22Rv1 (cell line): ENCODE data around the gene IFT25.

ENCODE experiments used
- H3K27ac ChIP-seq: fragments of 450-650 bp; 2 replicates; pipeline ENCODE4 v1.5.1; 2017
- CTCF ChIP-seq: fragments of 450-650 bp; IDR thresholded peaks from 2 replicates; pipeline ENCODE4 v1.5.1; 2017; ENCODE audit warnings: mild to moderate bottlenecking
- ZFX ChIP-seq: fragments of 450-650 bp; IDR thresholded peaks from 2 replicates; pipeline ENCODE4 v1.6.1; 2017; ENCODE audit warnings: antibody characterized with exemption, borderline replicate concordance

IFT25 gene

DNA sequence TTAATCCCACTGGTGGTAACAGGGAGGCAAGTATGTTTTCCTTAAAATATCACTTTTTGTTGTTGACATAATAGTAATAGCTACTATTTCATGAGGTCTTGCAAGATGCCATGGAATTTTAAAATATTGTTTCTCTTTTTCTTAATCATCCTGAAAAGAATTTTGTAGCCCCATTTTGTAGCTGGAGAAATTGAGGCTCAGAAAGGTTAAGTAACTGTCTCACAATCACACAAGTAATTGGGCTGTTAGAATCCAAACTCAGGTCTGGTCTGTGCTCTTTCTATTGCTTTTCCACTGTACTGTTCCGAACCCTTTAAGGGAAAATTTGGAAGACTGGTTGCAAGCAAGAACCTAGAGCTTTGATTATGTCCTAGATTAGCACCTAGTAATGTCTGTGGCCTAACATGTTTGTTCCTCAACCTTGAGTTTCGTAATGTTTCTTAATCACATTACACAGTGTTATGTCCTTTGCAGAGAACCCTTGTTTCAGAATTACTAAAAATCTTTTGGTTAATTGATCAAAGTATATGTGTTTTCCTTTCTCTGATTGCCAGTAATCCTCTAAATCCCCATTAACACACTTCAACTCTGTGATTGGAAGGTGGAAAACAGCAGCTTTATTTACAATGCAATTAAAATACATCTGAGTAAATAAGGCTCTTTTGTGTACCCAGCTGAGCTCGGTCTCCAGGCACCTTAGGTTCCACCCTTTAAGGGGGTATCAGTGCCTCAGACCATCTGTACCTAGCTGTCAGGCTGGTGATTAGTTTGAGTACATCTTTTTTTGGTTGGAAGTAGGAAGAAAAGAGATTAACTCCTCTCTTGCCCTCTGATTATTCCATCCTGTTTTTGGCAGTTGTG is 11.0 kb upstream of the IFT25 start:
- peak overlapping the region; percentile 57 for H3K27ac ChIP-seq
- TF ChIP-seq CTCF (no peak), ZFX (no peak)

GRCh38 chr1:53954128-53954527 is 8.6 kb upstream of the IFT25 start:
- H3K27ac ChIP-seq = no peak overlapping the region
- TF ChIP-seq CTCF = no peak
- TF ChIP-seq ZFX = no peak

- no peak for TF ChIP-seq CTCF
- TF ChIP-seq ZFX = no peak
- no peak overlapping the region for H3K27ac ChIP-seq
Measured at GRCh38 chr1:53951697-53952096, 6.2 kb upstream of the IFT25 start.

DNA sequence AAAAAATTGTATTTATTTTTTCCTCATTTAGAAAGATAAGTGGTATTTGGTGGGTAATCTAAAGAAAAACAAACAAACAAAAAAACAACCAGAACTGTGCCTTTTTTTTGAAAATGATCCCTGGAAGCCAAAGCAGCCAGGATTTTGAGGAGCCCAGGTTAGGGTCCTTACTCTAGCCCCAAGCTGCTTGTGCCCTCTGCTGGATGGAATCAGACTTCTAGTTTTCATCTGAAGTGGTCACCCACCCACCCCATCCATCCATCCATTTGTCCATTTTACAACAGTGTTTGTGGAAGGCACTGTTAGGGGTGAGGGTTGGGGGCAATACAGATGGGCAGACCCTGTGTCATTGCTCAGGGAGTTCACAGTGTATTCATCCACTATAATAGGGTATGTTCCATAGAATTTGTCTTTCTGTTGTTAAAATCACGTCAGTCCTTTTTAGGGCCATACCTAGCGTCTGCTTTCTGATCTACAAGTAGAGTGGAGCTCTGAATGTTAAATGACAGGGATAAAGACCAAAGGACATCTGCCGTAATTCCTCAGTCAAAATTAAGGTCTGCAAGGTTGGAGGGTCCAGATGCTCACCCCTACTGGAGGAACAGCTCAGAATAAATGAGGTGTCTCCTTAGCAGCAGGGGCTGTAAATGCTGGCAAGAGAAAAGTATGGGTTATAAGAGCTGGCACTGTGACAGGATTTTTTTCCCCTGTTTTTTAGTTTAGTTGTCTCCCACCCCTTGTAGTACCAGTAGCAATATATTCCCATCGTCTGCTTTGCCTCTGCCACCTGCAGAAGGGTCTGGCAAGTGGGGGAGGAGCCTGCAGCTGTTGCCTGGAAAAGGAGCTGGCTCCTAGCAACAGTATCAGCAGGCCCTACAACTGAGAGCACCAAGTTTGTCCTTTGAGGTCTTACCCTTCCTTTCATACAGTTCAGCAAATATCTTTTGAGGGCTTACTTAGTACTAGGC is 3.8 kb upstream of the IFT25 start:
- no peak overlapping the region for H3K27ac ChIP-seq
- TF ChIP-seq ZFX (no peak), CTCF (peak; percentile 40)

GRCh38 chr1:53948291-53948690 is 2.8 kb upstream of the IFT25 start:
- 0 out of 2 replicates have a peak overlapping the region, but pooled peaks have one; percentile 78 for H3K27ac ChIP-seq
- TF ChIP-seq CTCF (no peak), ZFX (no peak)

DNA sequence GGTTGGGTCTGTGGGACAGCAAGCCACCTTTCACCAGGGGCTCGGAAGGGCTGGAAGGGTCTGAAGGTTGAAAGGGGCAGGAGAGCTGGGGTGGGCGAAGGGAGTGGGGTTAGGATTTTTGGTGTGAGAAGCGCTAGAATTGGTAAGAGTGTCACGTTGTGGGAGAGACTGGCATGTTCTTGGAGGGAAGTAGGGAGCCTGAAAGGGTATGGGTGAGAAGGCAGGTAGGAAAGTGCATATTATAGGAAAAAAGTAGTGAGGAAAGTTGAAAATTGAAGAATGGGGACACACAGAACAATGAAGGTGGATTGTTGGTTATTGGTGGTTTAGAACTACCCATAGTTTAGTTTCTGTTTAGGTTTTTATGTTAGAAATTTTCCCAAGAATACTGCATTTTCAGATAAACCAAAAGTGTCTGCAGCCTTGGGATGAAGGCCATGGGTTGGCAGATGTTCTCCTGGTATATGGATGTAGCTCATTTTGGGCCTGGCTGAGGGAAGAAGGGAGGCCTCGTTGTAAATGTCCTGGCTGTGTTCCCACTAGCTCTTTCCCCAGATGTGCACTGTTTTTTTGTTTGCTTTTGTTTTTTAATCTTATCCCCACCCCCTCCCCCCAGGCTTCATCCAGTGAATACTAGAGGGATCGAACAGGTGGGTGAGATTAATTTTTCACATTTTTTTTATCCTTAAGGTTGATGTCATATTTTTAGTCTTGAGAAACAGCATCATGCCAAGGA is 1.8 kb upstream of the IFT25 start:
- no peak for TF ChIP-seq CTCF
- no peak for TF ChIP-seq ZFX
- H3K27ac ChIP-seq = peak overlapping the region; percentile 78
